Astrocyte (in vitro differentiated cells and primary cell): ENCODE measurements around the gene TRPM7.

Experiments used
- CTCF ChIP-seq: IDR thresholded peaks from 2 replicates; pipeline ENCODE4 v1.5.1; 2011; ENCODE audit warnings: low read depth, mild to moderate bottlenecking, inconsistent platforms, low read length, moderate library complexity; ENCODE audit not compliant: insufficient read depth
- EZH2 ChIP-seq: IDR thresholded peaks from 2 replicates; pipeline ENCODE4 v1.6.1; 2012; ENCODE audit warnings: mild to moderate bottlenecking, low read length, inconsistent platforms; ENCODE audit not compliant: insufficient read depth

GRCh38 chr15:50558012-50558411, 128.6 kb downstream of the TRPM7 start:
- TF ChIP-seq CTCF (no peak), EZH2 (no peak)
